H1 (cell line): Measurements from ENCODE around the gene MAPK11. TPM values are rescaled to one million over a fixed set of nuclear protein-coding genes. Genes with fewer than 3 reads are reported as not detected.

Experiments
- CTCF ChIA-PET: fragments of 300-600 bp; sonication (Branson Sonifier 250); formaldehyde crosslinking; loops from one replicate; lab custom pipeline; 2021; ENCODE audit not compliant: partially characterized antibody; lab: Charles Lee
- POLR2A ChIA-PET: fragments of 300-600 bp; sonication (Branson Sonifier 250); formaldehyde crosslinking; loops from one replicate; lab custom pipeline; 2021; ENCODE audit warnings: inconsistent platforms; ENCODE audit not compliant: partially characterized antibody; lab: Charles Lee
- DNase-seq, 2 experiments: peaks; one replicate each; pipeline versions ENCODE4 v3.0.0 to v3.0.0-alpha.2; 2010 to 2022; ENCODE audit warnings: low spot score in 2 of 2, low read depth in 1 of 2, mixed read lengths in 1 of 2
- FAIRE-seq: peaks from 2 replicates; lab custom pipeline; 2011; peaks lifted over from hg19 to GRCh38; lab: Jason Lieb, UNC
- H2AFZ ChIP-seq: 2 replicates; pipeline ENCODE4 v1.8.1; 2012; ENCODE audit warnings: low read length, inconsistent platforms
- H2AK5ac ChIP-seq: 2 replicates; pipeline ENCODE4 v1.6.1; 2013; ENCODE audit warnings: low read depth, low read length
- H2BK120ac ChIP-seq: replicated peaks from 2 replicates; pipeline ENCODE3; 2013; ENCODE audit warnings: low read depth, low read length, inconsistent platforms
- H2BK12ac ChIP-seq: 2 replicates; pipeline ENCODE4 v1.6.1; 2013; ENCODE audit warnings: low read depth, low read length
- H2BK15ac ChIP-seq: 2 replicates; pipeline ENCODE4 v1.6.1; 2013; ENCODE audit warnings: low read length
- H2BK20ac ChIP-seq: 2 replicates; pipeline ENCODE4 v1.6.1; 2013; ENCODE audit warnings: low read length
- H2BK5ac ChIP-seq: 2 replicates; pipeline ENCODE4 v1.6.1; 2013; ENCODE audit warnings: low read depth, low read length
- H3K14ac ChIP-seq: 2 replicates; pipeline ENCODE4 v1.6.1; 2013; ENCODE audit warnings: inconsistent platforms; ENCODE audit not compliant: insufficient read length
- H3K18ac ChIP-seq: 2 replicates; pipeline ENCODE4 v1.6.1; 2013; ENCODE audit warnings: low read length; ENCODE audit errors: extremely low read depth
- H3K23ac ChIP-seq: 2 replicates; pipeline ENCODE4 v1.6.1; 2013; ENCODE audit warnings: inconsistent platforms; ENCODE audit not compliant: insufficient read length
- H3K23me2 ChIP-seq: 2 replicates; pipeline ENCODE4 v1.6.1; 2013; ENCODE audit warnings: low read depth, low read length
- H3K27ac ChIP-seq: 2 replicates; pipeline ENCODE4 v1.6.1; 2011; ENCODE audit warnings: low read depth, low read length, inconsistent platforms
- H3K27me3 ChIP-seq, 4 experiments: replicated peaks in 1 of 4; 1 replicate in 1 of 4; 2 replicates in 3 of 4; pipeline versions ENCODE4 v1.6.1 to v1.8.1; 2011 to 2013; ENCODE audit warnings: low read length in 3 of 4, mild to moderate bottlenecking in 3 of 4, inconsistent platforms in 2 of 4, mixed read lengths in 2 of 4, moderate library complexity in 1 of 4; ENCODE audit not compliant: control insufficient read depth in 3 of 4, insufficient read depth in 3 of 4; ENCODE audit errors: extremely low read depth in 1 of 4
- H3K36me3 ChIP-seq, 4 experiments: 2 replicates each; pipeline versions ENCODE4 v1.6.1 to v1.8.1; 2011 to 2013; ENCODE audit warnings: mild to moderate bottlenecking in 4 of 4, low read length in 3 of 4, moderate library complexity in 2 of 4, control low read depth in 1 of 4, inconsistent platforms in 1 of 4; ENCODE audit not compliant: insufficient read depth in 4 of 4, control insufficient read depth in 2 of 4
- H3K4ac ChIP-seq: replicated peaks from 2 replicates; pipeline ENCODE3; 2013; ENCODE audit warnings: low read length, low read depth, mixed read lengths, inconsistent platforms; ENCODE audit not compliant: insufficient read length
- H3K4me1 ChIP-seq, 4 experiments: replicated peaks in 1 of 4; 1 replicate in 1 of 4; 2 replicates in 3 of 4; pipeline versions ENCODE4 v1.6.1 to v1.8.1; 2011 to 2013; ENCODE audit warnings: low read length in 3 of 4, inconsistent platforms in 2 of 4, mixed read lengths in 1 of 4; ENCODE audit not compliant: insufficient read depth in 4 of 4, control insufficient read depth in 3 of 4
- H3K4me2 ChIP-seq, 2 experiments: 2 replicates each; pipeline versions ENCODE4 v1.6.1 to v1.8.1; 2011 to 2013; ENCODE audit warnings: low read depth in 2 of 2, low read length in 2 of 2, control low read depth in 1 of 2, inconsistent platforms in 1 of 2, mild to moderate bottlenecking in 1 of 2; ENCODE audit not compliant: insufficient read depth in 1 of 2
- H3K4me3 ChIP-seq, 4 experiments: fragments of 200-600, 300-600 bp in 1 of 4; sonication (generic), shearing (Covaris generic), sonication (Bioruptor Twin) in 1 of 4; 2 replicates each; pipeline versions ENCODE4 v1.5.1 to v1.8.1; 2011 to 2016; ENCODE audit warnings: low read length in 4 of 4, low read depth in 3 of 4, control low read depth in 2 of 4, inconsistent platforms in 2 of 4, mild to moderate bottlenecking in 2 of 4, mixed read lengths in 1 of 4, moderate library complexity in 1 of 4; ENCODE audit not compliant: insufficient read depth in 2 of 4; ENCODE audit errors: extremely low read depth in 1 of 4
- H3K56ac ChIP-seq: replicated peaks from 2 replicates; pipeline ENCODE3; 2013; ENCODE audit warnings: low read depth, mild to moderate bottlenecking, mixed read lengths, low read length, inconsistent platforms; ENCODE audit not compliant: insufficient read length
- H3K79me1 ChIP-seq: 2 replicates; pipeline ENCODE4 v1.6.1; 2013; ENCODE audit warnings: low read depth, low read length, control low read depth
- H3K79me2 ChIP-seq, 2 experiments: 2 replicates each; pipeline versions ENCODE4 v1.6.1 to v1.8.1; 2012 to 2013; ENCODE audit warnings: low read length in 2 of 2, mild to moderate bottlenecking in 2 of 2, inconsistent platforms in 1 of 2; ENCODE audit not compliant: insufficient read depth in 2 of 2, control insufficient read depth in 1 of 2
- H3K9ac ChIP-seq, 4 experiments: replicated peaks in 1 of 4; 1 replicate in 1 of 4; 2 replicates in 3 of 4; pipeline versions ENCODE4 v1.6.1 to v1.8.1; 2011 to 2013; ENCODE audit warnings: low read depth in 3 of 4, low read length in 3 of 4, control low read depth in 2 of 4, mild to moderate bottlenecking in 2 of 4, moderate library complexity in 2 of 4, inconsistent platforms in 1 of 4; ENCODE audit errors: extremely low read depth in 1 of 4
- H3K9me3 ChIP-seq, 2 experiments: 2 replicates each; pipeline versions ENCODE4 v1.6.1 to v1.8.1; 2012 to 2013; ENCODE audit warnings: mild to moderate bottlenecking in 2 of 2, moderate library complexity in 2 of 2, control low read depth in 1 of 2, inconsistent platforms in 1 of 2, low read depth in 1 of 2, low read length in 1 of 2, mixed read lengths in 1 of 2; ENCODE audit not compliant: insufficient read depth in 2 of 2
- H4K20me1 ChIP-seq, 2 experiments: replicated peaks in 1 of 2; 2 replicates each; pipeline versions ENCODE3 to v1.8.1; 2011 to 2013; ENCODE audit warnings: inconsistent platforms in 2 of 2, low read length in 2 of 2, mild to moderate bottlenecking in 1 of 2; ENCODE audit not compliant: insufficient read depth in 2 of 2, control insufficient read depth in 1 of 2
- H4K5ac ChIP-seq: 2 replicates; pipeline ENCODE4 v1.6.1; 2013; ENCODE audit warnings: low read length, low read depth, mixed read lengths, inconsistent platforms; ENCODE audit not compliant: insufficient read length
- H4K8ac ChIP-seq: 2 replicates; pipeline ENCODE4 v1.8.0; 2013; ENCODE audit warnings: mild to moderate bottlenecking, moderate library complexity, low read length, inconsistent platforms; ENCODE audit not compliant: insufficient read depth; ENCODE audit errors: extremely low read depth
- H4K91ac ChIP-seq: replicated peaks from 2 replicates; pipeline ENCODE3; 2013; ENCODE audit warnings: low read length, mixed read lengths, inconsistent platforms; ENCODE audit not compliant: insufficient read length
- EP300 ChIP-seq, 2 experiments: IDR thresholded peaks; 1 replicate in 1 of 2; 2 replicates in 1 of 2; pipeline ENCODE4 v1.6.1; 2011 to 2012; ENCODE audit warnings: low read depth in 2 of 2, low read length in 2 of 2, mild to moderate bottlenecking in 2 of 2, borderline replicate concordance in 1 of 2, inconsistent platforms in 1 of 2, moderate library complexity in 1 of 2
- HDAC2 ChIP-seq, 2 experiments: fragments of 300-600 bp in 1 of 2; sonication (generic) in 1 of 2; IDR thresholded peaks; 2 replicates each; pipeline ENCODE4 v1.6.1; 2011 to 2012; ENCODE audit warnings: low read depth in 2 of 2, low read length in 2 of 2, mild to moderate bottlenecking in 2 of 2, moderate library complexity in 2 of 2, borderline replicate concordance in 1 of 2, inconsistent platforms in 1 of 2
- NANOG ChIP-seq: IDR thresholded peaks from 2 replicates; pipeline ENCODE4 v1.6.1; 2011; ENCODE audit warnings: low read length, low read depth, mild to moderate bottlenecking, inconsistent platforms; ENCODE audit not compliant: insufficient read depth, poor library complexity, severe bottlenecking
- SIN3A ChIP-seq, 2 experiments: IDR thresholded peaks in 1 of 2; conservative IDR thresholded peaks in 1 of 2; 2 replicates each; pipeline ENCODE4 v1.6.1; 2011 to 2012; ENCODE audit warnings: low read length in 2 of 2, improper control_type of control experiment in 1 of 2, low read depth in 1 of 2, mild to moderate bottlenecking in 1 of 2
- SIRT6 ChIP-seq: IDR thresholded peaks from one replicate; pipeline ENCODE4 v1.7.1; 2012; ENCODE audit warnings: low read length, inconsistent platforms
- ZNF274 ChIP-seq: IDR thresholded peaks from 2 replicates; pipeline ENCODE4 v1.7.0; 2012; ENCODE audit warnings: low read length, borderline replicate concordance; ENCODE audit errors: extremely low read depth
- WGBS, 2 experiments: shearing (Covaris generic) in 1 of 2; methylation state at CpG; one replicate each; pipeline versions ENCODE4 v1.1.6 to v1.1.7; 2013 to 2015; ENCODE audit warnings: low lambda C conversion rate in 2 of 2, mixed read lengths in 2 of 2, inconsistent platforms in 1 of 2, low coverage in 1 of 2, missing lambda C conversion rate in 1 of 2; ENCODE audit not compliant: insufficient replicate concordance in 2 of 2, insufficient coverage in 1 of 2, insufficient read length in 1 of 2; ENCODE audit errors: extremely low coverage in 1 of 2, missing lambda C conversion rate in 1 of 2; 5-methylcytosine and 5-hydroxymethylcytosine counted together
- polyA plus RNA-seq, 7 experiments: library from polyadenylated mRNA; depleted of rRNA in 3 of 7; stranded (reverse) in 5 of 7; unstranded in 2 of 7; fragments of >200 nt in 5 of 7; fragments of 200-250 nt in 2 of 7; gene quantifications; 1 replicate in 5 of 7; 2 replicates in 1 of 7; 4 replicates in 1 of 7; pipeline versions ENCODE4 v1.2.1 to v1.2.3, GENCODE V29; 2011 to 2013; ENCODE audit warnings: missing spikeins in 2 of 7, mixed read lengths in 2 of 7
- total RNA-seq: library from RNA; stranded (reverse); fragmentation: NEBNext Ultra II Directional; extraction: Animal tissue kit (Norgen Biotek cat#: 25700); gene quantifications from 2 replicates; pipeline ENCODE4 v1.2.1, GENCODE V29; 2021
- TF ChIP-seq, protein P1 (sequence below): IDR thresholded peaks from 2 replicates; pipeline ENCODE4 v1.6.1; 2012; ENCODE audit warnings: low read length, inconsistent platforms
- TF ChIP-seq, protein P2 (sequence below): IDR thresholded peaks from 2 replicates; pipeline ENCODE4 v1.6.1; 2012; ENCODE audit warnings: inconsistent platforms

The MAPK11 gene
- total and polyA plus RNA-seq, 2 of the 8 experiments (the other 6 are each of a cell fraction or from before 2014, with no cell fraction given) = 0.70 to 1.5 TPM

GRCh38 chr22:50310031-50310722 is 40.0 kb upstream of the MAPK11 start:
- no peak overlapping the region for H3K27ac ChIP-seq
- H3K56ac ChIP-seq = no peak overlapping the region
- FAIRE-seq (no peak), DNase-seq (no peak)
- no peak overlapping the region for H3K14ac ChIP-seq
- WGBS, 2 experiments = 92% methylated on average over 21 of the region's 21 CpGs; no CpG with 5 or more reads in 1 of the 2 experiments
- no peak overlapping the region for H3K9ac ChIP-seq
- H4K20me1 ChIP-seq = peaks cover 0 to 4% of the 10 kb centered on the region in 2 experiments
- H3K23me2 ChIP-seq = peaks cover 2% of the 10 kb centered on the region; the same call in 1 of the 2 replicates
- H3K23ac ChIP-seq = no peak overlapping the region
- H4K5ac ChIP-seq = no peak overlapping the region
- no peak overlapping the region for H2AFZ ChIP-seq
- H3K79me1 ChIP-seq = no peaks in the 10 kb centered on the region; the same call in 1 of the 2 replicates
- H2AK5ac ChIP-seq = peak overlapping the region; percentile 60; the same call in 1 of the 2 replicates
- no peaks in the 10 kb centered on the region for H3K36me3 ChIP-seq
- H3K18ac ChIP-seq = no peak overlapping the region
- H2BK15ac ChIP-seq = peak overlapping the region; percentile 61; the same call in 1 of the 2 replicates
- H2BK12ac ChIP-seq = no peak overlapping the region
- H3K4me3 ChIP-seq = no peak overlapping the region
- peaks cover 3 to 29% (median 16%) of the 10 kb centered on the region in 4 experiments; a peak in 6 of 7 replicates for H3K4me1 ChIP-seq
- peak overlapping the region; percentile 52; the same call in 1 of the 2 replicates for H2BK5ac ChIP-seq
- H4K91ac ChIP-seq = peak overlapping the region; percentile 9
- peaks cover 0 to 3% of the 10 kb centered on the region in 2 experiments; a peak in 2 of 4 replicates for H3K79me2 ChIP-seq
- H2BK120ac ChIP-seq = no peak overlapping the region
- ChIA-PET POLR2A (interaction anchor here (0.9 to 1.8 kb wide), 2 partner anchors 16 kb away, joined by 5 to 9 read pairs; partner anchors contain the start of gene DENND6B), CTCF (interaction anchor here (0.9 to 2.2 kb wide), 4 partner anchors 11 to 34 kb away, joined by 3 to 7 read pairs (median 6); no protein-coding TSS in a partner anchor)
- H2BK20ac ChIP-seq = no peak overlapping the region
- no peak overlapping the region for H3K4ac ChIP-seq
- no peaks in the 10 kb centered on the region; a peak in 1 of 4 replicates for H3K9me3 ChIP-seq
- no peaks in the 10 kb centered on the region; a peak in 2 of 7 replicates for H3K27me3 ChIP-seq
- H4K8ac ChIP-seq = no peak overlapping the region
- H3K4me2 ChIP-seq = no peak overlapping the region
- TF ChIP-seq, protein P1, sequence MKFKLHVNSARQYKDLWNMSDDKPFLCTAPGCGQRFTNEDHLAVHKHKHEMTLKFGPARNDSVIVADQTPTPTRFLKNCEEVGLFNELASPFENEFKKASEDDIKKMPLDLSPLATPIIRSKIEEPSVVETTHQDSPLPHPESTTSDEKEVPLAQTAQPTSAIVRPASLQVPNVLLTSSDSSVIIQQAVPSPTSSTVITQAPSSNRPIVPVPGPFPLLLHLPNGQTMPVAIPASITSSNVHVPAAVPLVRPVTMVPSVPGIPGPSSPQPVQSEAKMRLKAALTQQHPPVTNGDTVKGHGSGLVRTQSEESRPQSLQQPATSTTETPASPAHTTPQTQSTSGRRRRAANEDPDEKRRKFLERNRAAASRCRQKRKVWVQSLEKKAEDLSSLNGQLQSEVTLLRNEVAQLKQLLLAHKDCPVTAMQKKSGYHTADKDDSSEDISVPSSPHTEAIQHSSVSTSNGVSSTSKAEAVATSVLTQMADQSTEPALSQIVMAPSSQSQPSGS = no peak
- TF ChIP-seq HDAC2 (IDR thresholded peaks at IDR 0.05; ENCODE audit: borderline replicate concordance in 1 of 2, low read depth in 2 of 2, low read length in 2 of 2) (no peak), NANOG (no peak), SIN3A (conservative IDR thresholded peaks at IDR 0.05 in 1 of 2, IDR thresholded peaks at IDR 0.05 in 1 of 2; ENCODE audit: low read depth in 1 of 2, low read length in 2 of 2) (no peak), ZNF274 (no peak), EP300 (IDR thresholded peaks at IDR 0.05; ENCODE audit: borderline replicate concordance in 1 of 2, low read depth in 2 of 2, low read length in 2 of 2) (no peak), SIRT6 (no peak)
- TF ChIP-seq, protein P2, sequence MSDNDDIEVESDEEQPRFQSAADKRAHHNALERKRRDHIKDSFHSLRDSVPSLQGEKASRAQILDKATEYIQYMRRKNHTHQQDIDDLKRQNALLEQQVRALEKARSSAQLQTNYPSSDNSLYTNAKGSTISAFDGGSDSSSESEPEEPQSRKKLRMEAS = no peak
